Thyroid gland (tissue), 4 donors: ENCODE data around the gene TSEN34. TPM values are rescaled to one million over a fixed set of nuclear protein-coding genes. Genes with fewer than 3 reads are reported as not detected.
"Not testable (repeated sequence)": the region's sequence is repeated elsewhere in the genome, so short reads cannot be mapped to it uniquely, and the experiment has no call there.

ENCODE experiments used
- DNase-seq, 2 donors: peaks; one replicate each; pipeline ENCODE4 v3.0.0-alpha.2; 2019
- H3K27ac ChIP-seq, 3 donors: fragments of 200-600 bp; sonication (generic); 1 replicate in 2 of 3; 2 replicates in 1 of 3; pipeline ENCODE4 v1.5.1; 2016 to 2019; ENCODE audit warnings: mild to moderate bottlenecking in 1 of 3, moderate library complexity in 1 of 3
- H3K27me3 ChIP-seq: fragments of 200-600 bp; sonication (generic); one replicate; pipeline ENCODE4 v1.5.1; 2019
- H3K36me3 ChIP-seq, 2 donors: fragments of 200-600 bp; sonication (generic); one replicate each; pipeline ENCODE4 v1.5.1; 2016 to 2019
- H3K4me1 ChIP-seq, 2 donors: fragments of 200-600 bp; sonication (generic); one replicate each; pipeline ENCODE4 v1.5.1; 2017 to 2019
- H3K4me3 ChIP-seq, 3 donors: fragments of 200-600 bp; sonication (generic); replicated peaks in 1 of 3; 1 replicate in 2 of 3; 2 replicates in 1 of 3; pipeline ENCODE4 v1.5.1; 2016; ENCODE audit warnings: mild to moderate bottlenecking in 1 of 3
- H3K9me3 ChIP-seq: fragments of 200-600 bp; sonication (generic); one replicate; pipeline ENCODE4 v1.5.1; 2017
- CTCF ChIP-seq, 6 experiments: fragments of 200-600 bp in 3 of 6; fragments of 450-650 bp in 3 of 6; sonication (generic) in 3 of 6; IDR thresholded peaks; one replicate each; pipeline ENCODE4 v1.5.1; 2016 to 2019; ENCODE audit warnings: antibody characterized with exemption in 6 of 6, mild to moderate bottlenecking in 2 of 6, inconsistent platforms in 1 of 6, moderate library complexity in 1 of 6
- POLR2A ChIP-seq, 2 donors: fragments of 450-650 bp; IDR thresholded peaks; one replicate each; pipeline ENCODE4 v1.6.1; 2017; ENCODE audit warnings: antibody characterized with exemption in 2 of 2, mild to moderate bottlenecking in 2 of 2, moderate library complexity in 1 of 2
- WGBS, 2 donors: methylation state at CpG; one replicate each; pipeline ENCODE4 v1.1.5; 2017; 5-methylcytosine and 5-hydroxymethylcytosine counted together
- intact Hi-C: fragments of 100-400 bp; cut with DNase I; formaldehyde crosslinking; loops from one replicate; pipeline ENCODE4 v1.15.1; 2023
- total RNA-seq, 4 donors: library from RNA; depleted of rRNA; stranded (reverse); fragments of >200 nt; gene quantifications; one replicate each; pipeline ENCODE4 v1.2.3, GENCODE V29; 2016

The TSEN34 gene
- total RNA-seq, 4 donors from 2014 or later: 58.1 to 102 (median 82.0) TPM

DNA sequence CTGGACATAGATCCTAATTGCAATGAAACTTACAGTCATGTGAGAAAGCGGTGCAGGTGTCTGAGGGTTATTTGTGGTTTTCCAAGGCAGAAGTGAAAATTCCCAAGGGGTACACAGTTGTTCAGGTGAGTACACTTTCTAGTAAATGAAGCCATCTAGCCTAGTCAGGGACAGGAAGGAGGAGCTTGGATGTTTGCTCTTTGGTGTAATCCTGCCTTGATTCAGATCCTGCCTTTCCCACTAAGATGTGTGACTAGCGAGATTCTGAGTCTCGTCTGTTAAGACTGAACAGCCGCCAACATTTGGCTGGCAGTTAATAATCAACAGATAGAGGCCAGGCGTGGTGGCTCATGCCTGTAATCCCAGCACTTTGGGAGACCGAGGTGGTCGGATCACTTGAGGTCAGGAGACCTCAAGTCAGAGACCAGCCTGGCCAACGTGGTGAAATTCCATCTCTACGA, 12.1 kb downstream of the TSEN34 start:
- intact Hi-C loops: no loop called here
- TF ChIP-seq CTCF (IDR thresholded peaks at IDR 0.05) (no peak), POLR2A (IDR thresholded peaks at IDR 0.05) (no peak)
- Histone ChIP-seq H3K4me1 (peaks cover 21 to 33% of the 10 kb centered on the region in 2 donors), H3K36me3 (peaks cover 52 to 65% of the 10 kb centered on the region in 2 donors), H3K27ac (no peak overlapping the region), H3K9me3 (no peaks in the 10 kb centered on the region), H3K27me3 (no peaks in the 10 kb centered on the region), H3K4me3 (no peak overlapping the region)
- no peak for DNase-seq
- WGBS, 2 donors: 77 to 85% methylated on average over 9 of the region's 9 CpGs

- TF ChIP-seq POLR2A (IDR thresholded peaks at IDR 0.05) (no peak), CTCF (IDR thresholded peaks at IDR 0.05) (no peak)
- peaks cover 27 to 47% of the 10 kb centered on the region in 2 donors for H3K4me1 ChIP-seq
- intact Hi-C loops: no loop called here
- WGBS, 2 donors: 85 to 90% methylated on average over 4 of the region's 4 CpGs
- no peaks in the 10 kb centered on the region for H3K27me3 ChIP-seq
- H3K27ac ChIP-seq: no peak overlapping the region
- H3K36me3 ChIP-seq: peaks cover 55 to 66% of the 10 kb centered on the region in 2 donors
- DNase-seq: no peak
- no peaks in the 10 kb centered on the region for H3K9me3 ChIP-seq
- H3K4me3 ChIP-seq: no peak overlapping the region
Measured at GRCh38 chr19:54204767-54205468, 13.8 kb downstream of the TSEN34 start.

- Histone ChIP-seq H3K36me3 (peaks cover 55 to 66% of the 10 kb centered on the region in 2 donors), H3K27me3 (no peaks in the 10 kb centered on the region), H3K9me3 (no peaks in the 10 kb centered on the region), H3K27ac (no peak overlapping the region), H3K4me1 (peaks cover 27 to 53% of the 10 kb centered on the region in 2 donors), H3K4me3 (no peak overlapping the region)
- intact Hi-C loops: no loop called here
- DNase-seq: no peak
- WGBS, 2 donors: 90 to 94% methylated on average over 15 to 23 of the region's 27 CpGs
- TF ChIP-seq CTCF (IDR thresholded peaks at IDR 0.05): no peak
- no peak for TF ChIP-seq POLR2A (IDR thresholded peaks at IDR 0.05)
Measured at GRCh38 chr19:54206030-54206830, 15.1 kb downstream of the TSEN34 start.

DNA sequence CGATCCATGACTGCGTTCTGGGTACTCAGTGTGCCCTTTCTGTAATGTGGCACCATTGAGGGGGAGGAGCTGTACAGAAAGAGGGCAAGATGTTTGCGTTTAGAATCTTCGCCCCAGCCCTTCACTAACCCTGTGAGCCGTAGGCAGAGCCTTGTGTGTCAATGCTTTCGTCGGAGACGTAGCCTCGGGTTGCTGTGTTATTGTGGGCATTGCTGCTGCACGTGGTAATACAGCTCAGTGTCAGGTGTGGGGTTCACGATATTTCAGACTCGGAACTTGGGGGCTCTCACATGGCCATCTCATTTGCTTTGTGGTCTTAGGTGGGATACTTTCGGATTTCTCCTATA, 15.7 kb downstream of the TSEN34 start:
- Histone ChIP-seq H3K36me3 (peaks cover 55 to 64% of the 10 kb centered on the region in 2 donors), H3K27ac (no peak overlapping the region), H3K4me3 (no peak overlapping the region), H3K27me3 (no peaks in the 10 kb centered on the region), H3K9me3 (no peaks in the 10 kb centered on the region), H3K4me1 (peaks cover 22 to 48% of the 10 kb centered on the region in 2 donors)
- intact Hi-C loops: no loop called here
- no peak for TF ChIP-seq POLR2A (IDR thresholded peaks at IDR 0.05)
- TF ChIP-seq CTCF (IDR thresholded peaks at IDR 0.05): no peak
- 85 to 90% methylated on average over 13 of the region's 13 CpGs for WGBS, 2 donors
- DNase-seq: no peak

- WGBS, 2 donors: 83 to 85% methylated on average over 23 of the region's 23 CpGs
- H3K4me3 ChIP-seq, intact Hi-C loops, DNase-seq, H3K9me3 ChIP-seq, H3K27me3 ChIP-seq: not testable (repeated sequence)
- Histone ChIP-seq H3K27ac (peak overlapping the region in 1 of 3 donors; percentile 19), H3K36me3 (peaks cover 53 to 60% of the 10 kb centered on the region in 2 donors), H3K4me1 (peaks cover 18 to 44% of the 10 kb centered on the region in 2 donors)
Measured at GRCh38 chr19:54207193-54207592, 16.1 kb downstream of the TSEN34 start.
